Measurements from ENCODE around the gene KCNQ1. TPM values are rescaled to one million over a fixed set of nuclear protein-coding genes. Genes with fewer than 3 reads are reported as not detected.

The KCNQ1 gene
- total and polyA plus RNA-seq, 2 of the 13 experiments (the other 11 are each of a cell fraction or from before 2014, with no cell fraction given) = 0.02 to 0.08 TPM

DNA sequence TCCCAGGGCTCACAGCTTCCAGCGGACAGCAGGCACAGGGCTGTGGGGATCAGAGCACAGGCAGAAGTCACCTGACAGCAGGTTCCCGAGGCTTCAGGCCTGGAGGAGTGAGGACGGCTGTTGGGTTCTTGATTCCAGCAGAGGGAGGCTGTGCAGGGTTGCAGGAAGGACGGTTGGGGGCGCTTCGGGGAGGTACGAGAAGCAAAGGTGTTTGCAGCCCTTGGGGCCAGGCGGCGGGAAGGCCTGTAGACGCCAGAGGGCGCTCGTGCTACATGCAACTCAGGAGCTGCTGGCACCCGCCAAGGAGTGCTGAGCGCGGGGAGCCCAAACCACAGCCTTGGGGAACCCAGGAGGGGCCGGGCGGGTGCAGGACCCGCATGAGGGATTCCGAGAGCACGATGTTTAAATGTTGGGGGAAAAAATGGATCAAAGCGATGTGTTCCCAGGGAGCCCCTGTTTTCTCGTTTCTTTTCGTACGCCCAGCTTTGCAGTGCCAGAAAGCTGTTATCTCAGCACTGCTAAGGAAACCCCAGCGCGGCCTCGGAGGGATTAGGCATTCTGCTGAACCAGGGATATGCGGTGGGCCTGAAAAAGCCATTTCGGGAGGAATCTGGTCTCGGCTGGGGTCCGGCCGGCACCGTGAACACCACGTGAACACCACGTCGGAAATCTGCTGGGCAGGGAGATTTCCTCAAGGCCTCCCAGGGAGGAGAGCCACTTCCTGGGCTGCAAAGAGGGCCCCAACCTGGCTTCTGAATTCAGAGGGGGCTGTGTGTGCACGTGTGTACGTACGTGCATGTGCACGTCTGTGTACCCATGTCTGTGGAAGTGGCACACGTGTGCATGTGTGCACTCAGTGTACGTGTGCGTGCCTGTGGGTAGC is 88.1 kb downstream of the KCNQ1 start (continued):
- TF ChIP-seq, protein P1, sequence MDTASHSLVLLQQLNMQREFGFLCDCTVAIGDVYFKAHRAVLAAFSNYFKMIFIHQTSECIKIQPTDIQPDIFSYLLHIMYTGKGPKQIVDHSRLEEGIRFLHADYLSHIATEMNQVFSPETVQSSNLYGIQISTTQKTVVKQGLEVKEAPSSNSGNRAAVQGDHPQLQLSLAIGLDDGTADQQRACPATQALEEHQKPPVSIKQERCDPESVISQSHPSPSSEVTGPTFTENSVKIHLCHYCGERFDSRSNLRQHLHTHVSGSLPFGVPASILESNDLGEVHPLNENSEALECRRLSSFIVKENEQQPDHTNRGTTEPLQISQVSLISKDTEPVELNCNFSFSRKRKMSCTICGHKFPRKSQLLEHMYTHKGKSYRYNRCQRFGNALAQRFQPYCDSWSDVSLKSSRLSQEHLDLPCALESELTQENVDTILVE (CRISPR knock-in tag; IDR thresholded peaks at IDR 0.05) = 0 out of 2 replicates have a peak, but pooled peaks have one; percentile 39
- peak; percentile 89 to 94 for TF ChIP-seq HMGXB4 (CRISPR knock-in tag; IDR thresholded peaks at IDR 0.05; ENCODE audit: borderline replicate concordance in 1 of 2, low read depth in 1 of 2)
- TF ChIP-seq ZNF12 (CRISPR knock-in tag; IDR thresholded peaks at IDR 0.05) = peak; percentile 36; the same call in 1 of the 2 replicates
- peak; percentile 62; the same call in 1 of the 2 replicates for TF ChIP-seq MED1 (CRISPR knock-in tag; IDR thresholded peaks at IDR 0.05)
- no peak for TF ChIP-seq NFIB (CRISPR knock-in tag; IDR thresholded peaks at IDR 0.05; ENCODE audit: borderline replicate concordance)
- peak; percentile 38; the same call in 1 of the 2 replicates for TF ChIP-seq ZNF580 (CRISPR knock-in tag; IDR thresholded peaks at IDR 0.05; ENCODE audit: borderline replicate concordance, low read depth)
- no peak for TF ChIP-seq SMAD9 (CRISPR knock-in tag; IDR thresholded peaks at IDR 0.05)
- TF ChIP-seq GATAD1 (CRISPR knock-in tag; IDR thresholded peaks at IDR 0.05) = peak; percentile 55; the same call in 1 of the 2 replicates
- TF ChIP-seq, protein P2, sequence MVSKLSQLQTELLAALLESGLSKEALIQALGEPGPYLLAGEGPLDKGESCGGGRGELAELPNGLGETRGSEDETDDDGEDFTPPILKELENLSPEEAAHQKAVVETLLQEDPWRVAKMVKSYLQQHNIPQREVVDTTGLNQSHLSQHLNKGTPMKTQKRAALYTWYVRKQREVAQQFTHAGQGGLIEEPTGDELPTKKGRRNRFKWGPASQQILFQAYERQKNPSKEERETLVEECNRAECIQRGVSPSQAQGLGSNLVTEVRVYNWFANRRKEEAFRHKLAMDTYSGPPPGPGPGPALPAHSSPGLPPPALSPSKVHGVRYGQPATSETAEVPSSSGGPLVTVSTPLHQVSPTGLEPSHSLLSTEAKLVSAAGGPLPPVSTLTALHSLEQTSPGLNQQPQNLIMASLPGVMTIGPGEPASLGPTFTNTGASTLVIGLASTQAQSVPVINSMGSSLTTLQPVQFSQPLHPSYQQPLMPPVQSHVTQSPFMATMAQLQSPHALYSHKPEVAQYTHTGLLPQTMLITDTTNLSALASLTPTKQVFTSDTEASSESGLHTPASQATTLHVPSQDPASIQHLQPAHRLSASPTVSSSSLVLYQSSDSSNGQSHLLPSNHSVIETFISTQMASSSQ (IDR thresholded peaks at IDR 0.05; ENCODE audit: low read depth) = no peak
- TF ChIP-seq, protein P2 (CRISPR knock-in tag; IDR thresholded peaks at IDR 0.05; ENCODE audit: borderline replicate concordance) = peak; percentile 32; the same call in 1 of the 2 replicates
- no peak for TF ChIP-seq FOXP1 (IDR thresholded peaks at IDR 0.05)
- no peak for TF ChIP-seq FOXP1 (CRISPR knock-in tag; IDR thresholded peaks at IDR 0.05)
- peak; percentile 91 for TF ChIP-seq XRCC5 (optimal IDR thresholded peaks at IDR 0.05; ENCODE audit: low read length)
- TF ChIP-seq KAT7 (CRISPR knock-in tag; IDR thresholded peaks at IDR 0.05; ENCODE audit: borderline replicate concordance) = 0 out of 2 replicates have a peak, but pooled peaks have one; percentile 55
- TF ChIP-seq ERF (CRISPR knock-in tag; IDR thresholded peaks at IDR 0.05) = peak; percentile 76
- 0 out of 2 replicates have a peak, but pooled peaks have one; percentile 55 for TF ChIP-seq HIVEP1 (CRISPR knock-in tag; IDR thresholded peaks at IDR 0.05)
- TF ChIP-seq ZNF253 (CRISPR knock-in tag; IDR thresholded peaks at IDR 0.05; ENCODE audit: borderline replicate concordance) = 0 out of 2 replicates have a peak, but pooled peaks have one; percentile 18
- TF ChIP-seq MXD3 (CRISPR knock-in tag; IDR thresholded peaks at IDR 0.05) = no peak; the same call in 1 of the 2 replicates

Measured in HepG2 (cell line).